HG03139 (cell line): ENCODE data around the gene MYLK4.

Source experiments
- ATAC-seq: cut with Tn5 transposase; IDR thresholded peaks from one replicate; pipeline ENCODE4 v1.9.1; 2021; ENCODE audit not compliant: unreplicated experiment

Gene MYLK4

GRCh38 chr6:2734488-2735166 lies 16.1 kb downstream of the MYLK4 start:
- no peak for ATAC-seq

DNA sequence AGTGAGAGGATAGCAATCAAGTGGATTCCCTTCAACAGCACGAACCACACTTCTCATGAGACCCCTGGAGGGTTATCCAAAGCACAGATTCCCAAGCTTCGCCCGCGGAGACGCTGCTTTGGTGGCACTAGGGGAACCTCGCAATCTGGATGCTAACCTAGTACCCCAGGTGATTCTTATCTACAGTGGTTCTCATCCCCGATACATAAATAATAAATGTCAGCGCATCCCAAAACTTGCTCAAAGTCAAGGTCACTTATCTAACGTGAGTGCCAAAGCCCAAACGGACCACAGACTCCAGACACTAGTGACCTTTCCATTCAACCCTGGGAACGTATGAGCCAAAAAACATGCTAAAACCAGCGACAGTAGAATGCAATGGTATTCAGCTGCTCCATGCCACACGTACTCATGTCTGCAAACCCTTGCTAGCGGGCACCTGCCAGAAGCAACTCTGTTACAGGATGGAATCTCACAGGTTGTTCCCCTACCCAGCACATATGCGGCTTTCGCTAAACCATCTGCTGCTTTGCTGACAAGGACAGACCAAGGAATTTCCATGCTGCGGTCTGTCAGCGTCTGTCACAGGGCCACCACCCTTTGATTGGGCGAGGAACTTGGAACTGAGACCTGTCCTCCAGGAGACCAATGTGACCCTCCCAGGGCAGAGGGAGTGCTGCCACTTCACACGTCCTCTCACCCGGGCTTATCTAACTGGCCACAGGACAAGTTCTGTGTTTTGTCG lies 16.8 kb downstream of the MYLK4 start:
- ATAC-seq = no peak

DNA sequence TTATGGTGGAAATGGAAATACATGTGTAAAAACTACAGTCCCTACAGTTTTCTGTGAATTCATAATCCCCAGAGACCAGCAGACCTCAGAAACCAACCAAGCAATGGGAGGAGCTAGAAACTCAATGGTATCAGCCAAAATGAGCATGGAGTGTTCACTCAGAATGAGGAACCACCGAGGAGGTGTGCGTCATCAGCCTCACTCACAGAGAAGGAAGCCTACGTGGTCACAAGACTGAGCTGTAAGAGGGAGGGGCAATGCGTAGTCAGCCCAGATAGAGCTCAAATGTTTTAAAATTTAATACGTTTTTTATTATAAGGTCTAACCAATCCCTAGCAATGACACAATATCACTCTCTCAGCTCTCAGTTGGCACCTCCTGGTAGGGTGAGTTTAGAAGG lies 17.4 kb downstream of the MYLK4 start:
- peak; percentile 84 for ATAC-seq

GRCh38 chr6:2732503-2733089 lies 18.1 kb downstream of the MYLK4 start:
- no peak for ATAC-seq

GRCh38 chr6:2731281-2731909 lies 19.3 kb downstream of the MYLK4 start:
- no peak for ATAC-seq

- no peak for ATAC-seq
Measured at GRCh38 chr6:2730353-2731107, 20.2 kb downstream of the MYLK4 start.

DNA sequence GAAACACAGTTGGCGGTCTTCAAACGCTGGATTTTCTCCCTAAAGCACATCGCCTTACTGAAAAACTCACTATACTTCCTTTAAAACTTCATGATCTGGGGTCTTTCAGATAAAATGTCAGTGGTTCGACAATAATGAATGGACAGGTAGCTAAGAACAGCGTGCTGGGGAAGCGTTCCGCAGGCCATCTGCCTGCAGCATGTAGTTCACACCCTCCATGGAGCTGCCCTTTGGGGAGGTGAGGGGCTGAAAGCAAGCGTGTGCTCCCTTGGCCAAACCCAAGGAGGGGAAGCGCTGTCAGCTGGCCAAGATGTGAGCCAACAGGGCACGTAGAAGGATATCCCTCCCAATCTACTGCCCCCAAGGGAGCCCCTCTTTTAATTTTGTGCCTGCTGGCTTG lies 20.8 kb downstream of the MYLK4 start:
- no peak for ATAC-seq

DNA sequence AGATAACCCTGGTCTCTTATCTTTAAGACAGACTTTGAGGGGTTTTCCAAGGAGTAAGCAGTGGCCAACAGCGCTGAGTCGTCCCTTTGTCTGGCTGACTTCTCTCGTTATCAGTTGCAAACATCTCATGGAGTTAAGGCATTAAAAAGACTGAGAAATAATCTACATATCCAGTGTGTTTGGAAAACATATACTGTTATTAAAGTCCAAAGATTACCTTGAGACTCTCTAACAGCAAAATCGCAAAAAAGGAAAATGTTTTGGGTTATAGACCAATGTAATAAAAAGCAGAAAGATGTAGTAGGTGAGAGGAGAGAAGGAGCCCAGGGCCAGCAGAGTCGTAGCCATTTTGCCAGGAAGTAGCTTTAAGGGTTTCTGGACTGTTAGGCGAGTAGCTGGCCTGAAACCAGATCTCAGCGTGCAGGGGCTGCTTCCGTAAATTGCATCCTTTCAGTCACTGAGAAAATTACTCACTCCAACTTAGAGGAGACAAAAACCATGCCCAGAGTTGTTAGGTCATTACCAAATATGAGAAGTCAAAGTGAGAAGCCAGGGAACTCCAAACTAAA lies 24.6 kb downstream of the MYLK4 start:
- ATAC-seq = no peak

- ATAC-seq = no peak
Measured at GRCh38 chr6:2725364-2725988, 25.2 kb downstream of the MYLK4 start.

- no peak for ATAC-seq
Measured at GRCh38 chr6:2721219-2721618, 29.5 kb downstream of the MYLK4 start.

- no peak for ATAC-seq
Measured at GRCh38 chr6:2719093-2719455, 31.6 kb downstream of the MYLK4 start.

- no peak for ATAC-seq
Measured at GRCh38 chr6:2718334-2719092, 32.2 kb downstream of the MYLK4 start.

- no peak for ATAC-seq
Measured at GRCh38 chr6:2716936-2717700, 33.6 kb downstream of the MYLK4 start.

DNA sequence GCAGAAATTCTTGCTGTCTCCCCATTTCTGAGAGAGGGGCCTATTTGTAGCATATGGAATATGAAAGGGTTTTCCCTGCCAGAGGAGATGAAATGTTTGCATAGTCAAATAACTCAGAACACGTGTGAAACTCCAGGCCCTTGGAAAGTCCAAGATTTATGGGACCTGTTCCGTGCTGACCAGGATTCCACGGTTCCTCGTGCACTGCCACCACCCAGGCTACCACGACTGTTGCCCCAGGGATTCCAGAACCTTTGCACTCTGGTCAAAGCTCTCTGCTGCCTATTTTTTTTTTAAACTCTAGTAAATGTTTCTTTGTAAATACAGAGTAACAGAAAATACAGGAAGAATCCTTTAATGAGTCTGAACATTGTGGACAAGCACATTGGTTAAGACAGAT lies 35.0 kb downstream of the MYLK4 start:
- ATAC-seq = no peak

DNA sequence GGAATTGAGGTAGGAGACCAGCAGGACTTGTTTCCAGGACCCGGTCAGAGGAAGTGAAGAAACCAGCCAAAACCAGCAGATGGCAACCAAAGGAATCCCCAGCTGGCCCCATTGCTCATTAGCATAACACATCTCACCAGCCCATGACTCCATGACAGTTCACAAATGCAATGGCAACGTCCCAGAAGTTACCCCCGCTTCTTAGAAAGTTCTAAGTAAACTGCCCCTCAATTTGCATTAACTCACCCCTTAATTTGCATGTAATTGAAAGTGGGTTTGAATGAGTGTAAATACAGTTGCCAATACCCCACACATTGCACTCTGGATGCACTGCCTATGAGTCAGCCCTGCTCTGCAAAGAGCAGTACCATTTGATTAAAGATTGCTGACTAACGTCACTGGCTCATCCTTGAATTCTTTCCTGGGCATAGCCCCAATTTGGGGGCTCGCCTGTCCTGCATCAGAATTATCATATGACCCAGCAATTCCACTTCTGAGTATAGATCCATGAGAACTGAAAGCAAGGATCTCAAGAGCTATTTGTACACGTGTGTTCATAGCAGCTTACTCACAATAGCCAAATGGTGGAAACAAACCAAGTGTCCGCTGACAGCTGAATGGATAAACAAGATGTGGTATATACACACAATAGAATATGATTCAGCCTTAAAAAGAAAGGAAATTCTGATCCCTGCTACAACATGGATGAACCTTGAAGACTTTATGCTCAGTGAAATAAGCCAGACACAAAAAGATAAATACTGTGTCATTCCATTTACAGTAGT lies 36.4 kb downstream of the MYLK4 start:
- no peak for ATAC-seq

- ATAC-seq = no peak
Measured at GRCh38 chr6:2713473-2714110, 37.1 kb downstream of the MYLK4 start.

DNA sequence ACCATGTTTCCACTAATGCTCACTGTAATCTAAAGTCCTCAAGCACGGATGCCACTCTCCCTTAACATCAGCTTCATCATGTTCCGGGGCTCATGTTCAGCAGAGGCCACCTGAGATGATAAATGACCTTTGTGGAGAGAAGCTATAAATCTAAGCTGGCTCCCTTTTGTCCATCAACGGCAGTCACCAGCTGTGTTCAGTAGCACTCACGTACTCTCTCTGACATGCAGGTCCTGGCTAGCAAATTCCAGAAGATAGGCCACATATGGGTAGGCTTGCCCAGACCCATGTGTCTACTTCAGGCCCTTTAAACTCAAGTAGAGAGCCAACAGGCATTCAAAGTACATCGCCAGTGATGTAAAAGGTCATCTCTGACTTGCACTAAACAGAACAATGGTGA lies 38.6 kb downstream of the MYLK4 start:
- no peak for ATAC-seq

GRCh38 chr6:2710412-2710811 lies 40.3 kb downstream of the MYLK4 start:
- no peak for ATAC-seq
